Cardiac ventricle fibroblast (primary cell): ENCODE measurements around the gene VWDE. TPM values are rescaled to one million over a fixed set of nuclear protein-coding genes. Genes with fewer than 3 reads are reported as not detected.

Source experiments
- total RNA-seq: library from RNA; depleted of rRNA; stranded (reverse); fragments of >200 nt; gene quantifications from 2 replicates; pipeline ENCODE4 v1.2.3, GENCODE V29; 2015

Gene VWDE
- not detected in 2 replicates for total RNA-seq

DNA sequence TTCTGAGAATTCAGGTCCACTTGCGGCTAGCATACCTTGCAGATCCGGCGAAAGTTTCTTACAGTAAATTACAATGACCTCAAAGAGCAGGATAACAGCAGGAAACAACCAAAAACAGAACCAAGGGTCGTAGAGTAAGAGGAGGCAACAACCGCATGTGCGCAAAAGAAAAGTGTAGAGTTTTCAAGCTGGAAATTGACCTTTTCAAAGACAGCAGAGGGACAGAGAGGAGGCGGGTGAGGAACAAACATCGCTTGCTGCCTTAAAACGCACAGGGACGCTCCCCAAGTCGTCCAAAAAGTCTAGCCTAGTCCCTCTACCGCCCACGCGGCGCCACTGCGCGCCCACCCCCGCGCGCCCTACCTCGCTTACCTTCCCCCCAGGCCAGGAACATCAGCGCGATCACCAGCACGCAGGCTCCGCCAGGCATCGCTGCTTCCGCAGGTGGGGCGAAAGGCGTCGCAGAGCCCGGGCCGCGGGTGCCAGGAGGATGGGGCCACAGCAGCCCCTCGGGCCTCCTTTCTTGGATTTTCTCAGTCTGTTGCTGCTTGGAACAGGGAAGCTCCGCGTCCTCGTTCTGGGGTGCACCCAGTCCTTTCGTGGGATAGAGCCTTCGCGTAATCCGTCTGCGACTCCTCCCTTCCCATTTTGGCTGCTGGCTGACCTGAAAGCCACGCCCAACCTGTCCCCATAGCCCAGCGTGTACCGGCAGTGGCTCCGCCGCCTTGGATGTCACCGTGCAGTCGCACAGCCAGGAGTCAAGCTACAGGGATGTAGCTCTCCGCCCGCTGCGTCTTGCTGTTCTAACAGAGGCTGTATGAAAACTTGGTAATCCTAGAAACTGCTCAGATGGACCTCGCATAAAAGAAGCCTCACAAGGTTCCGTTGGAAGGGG is at the start of gene VWDE:
VWDE (minus strand) TSS at position 579 of the 895 bp plus-strand sequence; CDS start at position 430, 149 bp downstream.

Other genes starting within 250 kb of the VWDE start
- 33.1 and 66.0 TPM in 2 replicates for gene TMEM106B, start 192.6 kb downstream of the VWDE start, total RNA-seq
- gene SCIN, start 166.9 kb upstream of the VWDE start, total RNA-seq = not detected in 2 replicates